NCI-H1048 (cell line): ENCODE results near the gene DOCK6.
A peak's percentile ranks its signal among the peaks of the same experiment; 100 is the strongest.
"Not testable (repeated sequence)": the region's sequence is repeated elsewhere in the genome, so short reads cannot be mapped to it uniquely, and the experiment has no call there.

Source experiments
- DNase-seq: peaks from one replicate; lab custom pipeline; 2025; lab: John Stamatoyannopoulos, UW

Gene DOCK6

GRCh38 chr19:11173516-11174155 is 88.7 kb downstream of the DOCK6 start:
- no peak for DNase-seq

- no peak for DNase-seq
These were observed 89.7 kb downstream of the DOCK6 start for GRCh38 chr19:11172576-11172975.

- DNase-seq = no peak
These were observed 91.2 kb downstream of the DOCK6 start for GRCh38 chr19:11171144-11171543.

GRCh38 chr19:11169896-11170678 is 92.2 kb downstream of the DOCK6 start:
- no peak for DNase-seq

GRCh38 chr19:11168568-11168967 is 93.8 kb downstream of the DOCK6 start:
- no peak for DNase-seq

GRCh38 chr19:11166281-11167142 is 95.8 kb downstream of the DOCK6 start:
- DNase-seq = no peak

GRCh38 chr19:11165486-11166030 is 96.8 kb downstream of the DOCK6 start:
- no peak for DNase-seq

GRCh38 chr19:11164879-11165406 is 97.4 kb downstream of the DOCK6 start:
- no peak for DNase-seq

- DNase-seq = no peak
These were observed 98.0 kb downstream of the DOCK6 start for GRCh38 chr19:11164296-11164695.

GRCh38 chr19:11160440-11160768 is 101.9 kb downstream of the DOCK6 start:
- not testable (repeated sequence) for DNase-seq

GRCh38 chr19:11159598-11160439 is 102.5 kb downstream of the DOCK6 start:
- no peak for DNase-seq

- DNase-seq = peak; percentile 95
These were observed 106.8 kb downstream of the DOCK6 start, which contains the start of gene SPC24 for GRCh38 chr19:11155373-11156120. TSS of gene SPC24 (minus strand) at chr19:11155782. CDS start at chr19:11155776, 6 bp downstream.

- no peak for DNase-seq
These were observed 107.7 kb downstream of the DOCK6 start for GRCh38 chr19:11154683-11155047.

GRCh38 chr19:11152318-11153062 is 109.8 kb downstream of the DOCK6 start:
- no peak for DNase-seq

GRCh38 chr19:11151181-11151580 is 111.1 kb downstream of the DOCK6 start:
- no peak for DNase-seq
